GM18951 (cell line): ENCODE results near the gene BMP6.
"Not testable (repeated sequence)": the region's sequence is repeated elsewhere in the genome, so short reads cannot be mapped to it uniquely, and the experiment has no call there.

Experiments used
- POLR2A ChIP-seq: IDR thresholded peaks from 4 replicates; pipeline ENCODE4 v1.6.1; 2011; ENCODE audit warnings: mild to moderate bottlenecking; ENCODE audit not compliant: insufficient read length, insufficient read depth; ENCODE audit errors: extremely low read depth
- in situ Hi-C: fragments of 300-500 bp; cut with MboI; formaldehyde crosslinking; loops from one replicate; pipeline ENCODE4 v1.12.0; 2022; ENCODE audit warnings: low sequenced_read_pairs, mixed read lengths, inconsistent platforms; ENCODE audit not compliant: unreplicated experiment

Gene BMP6

DNA sequence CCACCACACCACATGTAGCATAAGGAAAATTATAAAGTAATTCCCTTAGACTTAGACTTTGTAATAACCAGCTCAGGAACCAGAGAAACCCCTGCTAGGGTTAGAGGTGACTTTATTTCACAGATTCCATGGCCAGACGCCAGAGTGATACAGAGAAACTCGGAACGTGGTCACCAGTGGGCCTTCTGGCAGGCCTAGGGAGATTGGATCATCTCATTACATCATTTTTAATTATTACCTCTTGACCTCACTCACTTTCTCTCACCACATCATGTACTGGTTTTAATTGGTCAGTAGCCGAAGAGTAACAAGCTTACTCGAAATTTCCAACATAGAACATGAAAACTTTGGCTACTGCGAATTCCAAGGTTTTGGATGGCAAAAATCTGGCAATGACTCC, 72.9 kb downstream of the BMP6 start:
- in situ Hi-C loops: no loop called here
- TF ChIP-seq POLR2A: no peak

DNA sequence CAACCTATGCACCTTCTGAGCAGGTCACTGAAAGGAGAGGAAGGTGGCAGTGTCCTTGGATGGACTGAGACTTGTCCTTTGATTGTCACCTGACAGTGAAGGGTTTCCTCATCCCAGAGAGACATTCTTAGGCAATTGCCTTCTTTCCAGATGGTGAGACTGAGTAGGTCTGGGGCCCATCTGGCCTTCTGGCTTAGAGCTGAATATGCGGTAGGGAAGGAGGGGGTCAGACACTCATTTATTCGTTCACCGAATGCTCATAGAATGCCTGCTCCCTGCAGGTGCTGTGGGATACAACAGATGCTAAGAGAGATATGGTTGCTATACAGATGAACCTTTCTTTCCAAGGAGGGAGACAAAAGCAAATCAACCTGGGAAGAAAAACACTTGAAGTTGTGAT, 76.8 kb downstream of the BMP6 start:
- in situ Hi-C loops: no loop called here
- no peak for TF ChIP-seq POLR2A

DNA sequence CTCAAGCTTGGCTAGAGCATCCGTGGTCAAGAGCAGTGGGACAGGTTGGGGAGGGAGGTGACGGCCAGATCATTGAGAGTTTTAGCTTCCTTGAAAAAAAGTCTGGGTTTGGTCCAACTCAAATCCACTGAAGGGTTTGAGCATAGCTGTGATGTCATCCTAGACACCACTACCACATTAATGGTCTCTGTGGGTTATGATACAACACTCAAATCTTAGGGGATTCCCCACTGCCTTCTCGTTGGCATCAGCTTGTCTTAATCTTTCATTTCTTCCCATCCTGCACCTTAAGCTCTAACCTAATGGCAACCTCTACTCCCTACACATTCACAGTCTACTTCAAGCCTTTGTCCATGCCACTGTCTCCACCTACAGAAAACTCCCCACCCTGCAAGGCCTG, 77.3 kb downstream of the BMP6 start:
- in situ Hi-C loops: no loop called here
- no peak for TF ChIP-seq POLR2A

GRCh38 chr6:7805078-7805849, 79.4 kb downstream of the BMP6 start:
- no peak for TF ChIP-seq POLR2A
- in situ Hi-C loops: no loop called here

DNA sequence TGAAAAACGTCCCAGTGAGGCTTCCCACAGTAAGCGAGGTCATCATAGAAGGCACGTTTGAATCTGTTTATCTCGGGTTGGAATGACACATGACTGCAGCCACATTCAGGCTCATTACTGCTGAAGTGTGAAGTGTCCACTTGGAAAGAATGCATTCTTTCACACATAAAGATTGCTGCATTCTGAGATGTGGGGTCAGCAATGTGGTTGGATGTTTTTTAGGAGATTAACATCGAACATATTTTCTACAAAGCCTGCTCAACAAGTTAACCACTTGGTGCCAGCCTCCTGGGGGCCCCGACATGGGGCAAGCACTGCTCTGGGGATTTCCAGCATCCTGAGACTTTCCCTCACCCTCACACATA, 79.9 kb downstream of the BMP6 start:
- no peak for TF ChIP-seq POLR2A
- in situ Hi-C loops: no loop called here

- in situ Hi-C loops: no loop called here
- no peak for TF ChIP-seq POLR2A
Observed at GRCh38 chr6:7806711-7807110, 80.8 kb downstream of the BMP6 start.

DNA sequence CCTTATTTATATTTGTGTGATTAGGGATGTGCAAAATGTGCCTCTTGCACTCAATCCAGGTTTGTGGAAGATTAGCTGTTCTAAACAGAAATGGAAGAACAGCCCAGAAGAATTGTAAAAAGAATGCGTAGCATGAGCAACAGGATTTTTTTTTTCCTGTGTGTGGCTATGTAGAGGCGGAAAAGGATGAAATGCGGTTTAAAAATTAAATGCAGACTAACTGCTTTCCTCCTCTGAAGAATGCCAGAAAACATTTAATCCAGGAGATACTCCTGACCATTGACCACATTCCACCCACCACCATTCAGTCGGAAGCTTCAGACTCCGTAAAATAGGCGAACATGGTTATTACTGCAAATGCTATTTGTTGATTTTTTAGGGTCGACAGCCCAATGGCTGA, 83.4 kb downstream of the BMP6 start:
- no peak for TF ChIP-seq POLR2A
- in situ Hi-C loops: no loop called here

DNA sequence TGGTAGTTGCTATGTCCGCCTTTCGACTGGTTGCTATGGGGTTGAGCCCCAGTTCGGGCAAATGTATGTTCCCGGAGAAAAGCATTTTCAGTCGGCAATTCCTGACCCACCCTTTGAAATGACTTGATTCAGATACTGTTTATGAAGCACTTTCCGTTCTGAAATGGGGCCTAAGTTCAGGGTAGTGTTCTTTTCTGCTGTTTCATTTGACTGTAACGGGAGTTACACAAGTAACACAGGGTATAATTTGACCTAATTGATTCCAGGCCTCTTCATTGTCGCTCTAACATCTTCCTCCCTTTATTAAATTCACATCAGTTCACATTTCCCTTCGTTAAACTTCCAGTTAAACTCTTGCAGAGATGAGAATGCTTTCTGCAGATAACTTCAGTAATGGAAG, 85.5 kb downstream of the BMP6 start:
- no peak for TF ChIP-seq POLR2A

GRCh38 chr6:7812623-7813022, 86.7 kb downstream of the BMP6 start:
- in situ Hi-C loops: no loop called here

More for the DNA sequence above, 85.5 kb downstream of the BMP6 start:
- in situ Hi-C loops: no loop called here

GRCh38 chr6:7813193-7813592, 87.3 kb downstream of the BMP6 start:
- in situ Hi-C loops: no loop called here
- no peak for TF ChIP-seq POLR2A

More at GRCh38 chr6:7812623-7813022, 86.7 kb downstream of the BMP6 start:
- no peak for TF ChIP-seq POLR2A

- in situ Hi-C loops: no loop called here
Observed at GRCh38 chr6:7813704-7814103, 87.8 kb downstream of the BMP6 start.

GRCh38 chr6:7815716-7816115, 89.8 kb downstream of the BMP6 start:
- no peak for TF ChIP-seq POLR2A
- in situ Hi-C loops: no loop called here

More at GRCh38 chr6:7813704-7814103, 87.8 kb downstream of the BMP6 start:
- no peak for TF ChIP-seq POLR2A

DNA sequence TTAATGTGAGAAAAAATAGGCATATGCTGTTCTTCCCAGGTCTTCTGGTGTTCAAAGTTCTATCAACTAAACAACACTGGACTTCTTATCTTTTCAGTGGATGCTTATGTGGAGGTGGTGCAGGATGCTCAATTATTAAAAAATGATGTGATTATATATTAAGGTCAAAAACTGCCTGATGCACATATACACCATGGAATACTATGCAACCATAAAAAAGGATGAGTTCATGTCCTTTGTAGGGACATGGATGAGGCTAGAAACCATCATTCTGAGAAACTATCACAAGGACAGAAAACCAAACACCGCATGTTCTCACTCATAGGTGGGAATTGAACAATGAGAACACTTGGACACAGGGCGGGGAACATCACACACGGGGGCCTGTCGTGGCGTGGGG, 91.3 kb downstream of the BMP6 start:
- in situ Hi-C loops: not testable (repeated sequence)

DNA sequence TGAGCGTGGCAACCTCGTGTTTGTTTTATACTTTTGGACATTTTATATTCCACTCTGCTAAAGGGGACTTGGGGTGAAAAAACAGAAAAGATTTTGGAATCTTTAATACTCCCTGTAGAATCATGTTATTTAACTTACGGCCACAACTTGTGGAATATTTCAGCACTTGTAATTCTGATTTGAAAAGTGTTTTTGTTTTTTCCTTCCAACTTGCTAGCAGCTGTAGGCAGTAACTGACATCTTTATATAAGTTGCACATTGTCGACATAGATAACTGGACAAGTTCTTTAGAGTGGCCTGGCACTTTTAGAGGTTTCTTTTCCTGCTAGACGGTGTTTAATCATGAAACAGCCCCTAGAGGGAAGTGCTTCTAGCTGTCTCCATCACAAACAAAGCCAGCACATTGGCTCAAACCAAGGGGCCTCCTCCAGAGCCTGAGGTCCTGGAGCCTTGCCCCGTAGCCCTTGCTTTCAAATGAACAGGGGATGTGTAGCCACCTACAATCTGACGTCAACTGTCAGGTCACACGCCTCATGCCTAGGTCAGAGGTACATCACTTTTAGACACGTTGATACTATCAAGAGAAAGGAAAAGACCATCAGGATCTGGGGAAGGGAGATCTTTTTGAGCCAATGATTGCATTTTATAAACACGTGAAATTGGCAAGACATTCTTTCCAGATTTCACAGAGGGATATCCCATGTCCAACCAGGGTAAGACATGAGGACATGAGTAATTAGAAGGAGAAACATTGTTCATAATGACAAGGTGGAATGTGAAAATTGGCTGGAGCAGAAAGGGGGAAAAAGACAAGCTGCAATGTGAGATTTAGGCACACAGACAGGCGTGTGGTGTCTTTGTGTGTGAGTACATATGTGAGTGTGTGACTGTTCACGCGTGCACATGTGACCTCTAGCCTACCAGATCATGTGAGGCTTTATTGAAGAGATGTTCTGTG, 92.6 kb downstream of the BMP6 start:
- no peak for TF ChIP-seq POLR2A
- in situ Hi-C loops: no loop called here
